Hepatocyte (in vitro differentiated cells): ENCODE data around the gene LGR4. TPM values are rescaled to one million over a fixed set of nuclear protein-coding genes. Genes with fewer than 3 reads are reported as not detected.

Source experiments
- DNase-seq: peaks from one replicate; pipeline ENCODE4 v3.0.0-alpha.2; 2016; ENCODE audit warnings: low spot score
- H2AFZ ChIP-seq: fragments of 200-600 bp; sonication (generic); 2 replicates; pipeline ENCODE4 v1.6.0; 2016; ENCODE audit warnings: antibody characterized with exemption, mild to moderate bottlenecking
- H3K27ac ChIP-seq: fragments of 200-600 bp; sonication (generic); 2 replicates; pipeline ENCODE4 v1.5.1; 2016; ENCODE audit warnings: mild to moderate bottlenecking
- H3K27me3 ChIP-seq: fragments of 200-600 bp; sonication (generic); 2 replicates; pipeline ENCODE4 v1.6.1; 2016
- H3K36me3 ChIP-seq: fragments of 200-600 bp; sonication (generic); replicated peaks from 2 replicates; pipeline ENCODE4 v1.5.1; 2016; ENCODE audit warnings: low read depth; ENCODE audit not compliant: insufficient read depth
- H3K4me1 ChIP-seq: fragments of 200-600 bp; sonication (generic); 2 replicates; pipeline ENCODE4 v1.5.1; 2016; ENCODE audit warnings: mild to moderate bottlenecking, moderate library complexity; ENCODE audit not compliant: insufficient read depth
- H3K4me2 ChIP-seq: fragments of 200-600 bp; sonication (generic); 2 replicates; pipeline ENCODE4 v1.6.0; 2016
- H3K4me3 ChIP-seq: fragments of 200-600 bp; sonication (generic); 2 replicates; pipeline ENCODE4 v1.5.1; 2016; ENCODE audit warnings: mild to moderate bottlenecking
- H3K79me2 ChIP-seq: fragments of 200-600 bp; sonication (generic); 2 replicates; pipeline ENCODE4 v1.6.0; 2017; ENCODE audit warnings: mild to moderate bottlenecking
- H3K9me2 ChIP-seq: fragments of 200-600 bp; sonication (generic); replicated peaks from 2 replicates; pipeline ENCODE4 v1.6.0; 2017; ENCODE audit warnings: mild to moderate bottlenecking; ENCODE audit not compliant: insufficient read depth
- H3K9me3 ChIP-seq: fragments of 200-600 bp; sonication (generic); 2 replicates; pipeline ENCODE4 v1.5.1; 2016; ENCODE audit warnings: low read depth, mild to moderate bottlenecking
- H4K20me1 ChIP-seq: fragments of 200-600 bp; sonication (generic); 2 replicates; pipeline ENCODE4 v1.6.0; 2016; ENCODE audit warnings: mild to moderate bottlenecking; ENCODE audit not compliant: insufficient read depth, poor library complexity, severe bottlenecking
- CTCF ChIP-seq: fragments of 200-600 bp; sonication (generic); IDR thresholded peaks from 2 replicates; pipeline ENCODE4 v1.5.1; 2016; ENCODE audit warnings: antibody characterized with exemption, mild to moderate bottlenecking; ENCODE audit not compliant: poor library complexity
- EZH2 ChIP-seq: fragments of 200-600 bp; sonication (generic); IDR thresholded peaks from 2 replicates; pipeline ENCODE4 v1.6.1; 2016; ENCODE audit warnings: antibody characterized with exemption, mild to moderate bottlenecking, borderline replicate concordance
- EZH2phosphoT487 ChIP-seq: fragments of 200-600 bp; sonication (generic); IDR thresholded peaks from one replicate; pipeline ENCODE4 v1.6.1; 2018; ENCODE audit warnings: antibody characterized with exemption, mild to moderate bottlenecking, low read depth, moderate library complexity; ENCODE audit not compliant: unreplicated experiment, severe bottlenecking
- WGBS: methylation state at CpG from one replicate; pipeline ENCODE4 v1.1.6; 2016; ENCODE audit warnings: low lambda C conversion rate; ENCODE audit errors: missing lambda C conversion rate; 5-methylcytosine and 5-hydroxymethylcytosine counted together
- polyA plus RNA-seq: library from polyadenylated mRNA; unstranded; fragments of >200 nt; fragmentation: Nextera tagmentation; extraction: Ambion mirVana; gene quantifications from 2 replicates; pipeline ENCODE4 v1.2.1, GENCODE V29; 2016
- total RNA-seq: library from RNA; depleted of rRNA; stranded (reverse); fragments of >200 nt; gene quantifications from 2 replicates; pipeline ENCODE4 v1.2.3, GENCODE V29; 2014

LGR4 gene
- total and polyA plus RNA-seq, 2 experiments from 2014 or later: 27.2 to 115 TPM

DNA sequence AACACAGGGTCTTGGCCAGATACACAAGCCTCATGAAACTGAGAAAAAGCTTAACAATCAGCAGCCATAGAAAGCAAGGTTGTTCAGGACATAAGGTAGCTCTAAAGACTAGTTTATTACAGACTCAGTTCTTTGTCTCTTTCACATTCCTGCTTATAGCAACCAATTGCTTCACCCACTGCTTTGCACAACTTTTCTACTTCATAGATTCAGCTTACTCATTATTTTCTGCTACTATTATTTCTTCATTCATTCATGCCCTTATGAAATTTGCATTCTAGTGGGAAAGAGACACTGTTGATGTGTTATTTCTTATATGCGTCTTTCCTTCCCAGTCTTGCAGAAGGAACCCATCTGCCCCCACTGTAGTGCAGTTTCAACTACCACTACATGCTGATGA, 114.3 kb downstream of the LGR4 start:
- Histone ChIP-seq H3K4me3 (no peak overlapping the region), H4K20me1 (no peaks in the 10 kb centered on the region), H3K79me2 (peaks cover 23% of the 10 kb centered on the region), H3K9me3 (no peaks in the 10 kb centered on the region), H3K4me1 (peaks cover 12% of the 10 kb centered on the region), H2AFZ (no peak overlapping the region), H3K36me3 (no peaks in the 10 kb centered on the region), H3K9me2 (no peaks in the 10 kb centered on the region), H3K27me3 (no peaks in the 10 kb centered on the region), H3K4me2 (no peak overlapping the region), H3K27ac (no peak overlapping the region)
- no peak for DNase-seq
- TF ChIP-seq EZH2: no peak
- no peak for TF ChIP-seq EZH2phosphoT487
- WGBS: 97% methylated on average over 1 of the region's 1 CpG

GRCh38 chr11:27357250-27357649, 115.3 kb downstream of the LGR4 start:
- H3K4me1 ChIP-seq: peaks cover 12% of the 10 kb centered on the region
- no peak overlapping the region for H3K4me2 ChIP-seq
- DNase-seq: no peak
- no peaks in the 10 kb centered on the region for H3K36me3 ChIP-seq
- TF ChIP-seq EZH2phosphoT487: no peak
- no peak for TF ChIP-seq CTCF
- TF ChIP-seq EZH2: no peak
- no peak overlapping the region for H3K4me3 ChIP-seq
- H3K9me2 ChIP-seq: no peaks in the 10 kb centered on the region
- H2AFZ ChIP-seq: no peak overlapping the region
- 95% methylated on average over 4 of the region's 4 CpGs for WGBS
- H3K27me3 ChIP-seq: no peaks in the 10 kb centered on the region
- H4K20me1 ChIP-seq: no peaks in the 10 kb centered on the region
- H3K9me3 ChIP-seq: no peaks in the 10 kb centered on the region
- peaks cover 29% of the 10 kb centered on the region for H3K79me2 ChIP-seq
- H3K27ac ChIP-seq: no peak overlapping the region

DNA sequence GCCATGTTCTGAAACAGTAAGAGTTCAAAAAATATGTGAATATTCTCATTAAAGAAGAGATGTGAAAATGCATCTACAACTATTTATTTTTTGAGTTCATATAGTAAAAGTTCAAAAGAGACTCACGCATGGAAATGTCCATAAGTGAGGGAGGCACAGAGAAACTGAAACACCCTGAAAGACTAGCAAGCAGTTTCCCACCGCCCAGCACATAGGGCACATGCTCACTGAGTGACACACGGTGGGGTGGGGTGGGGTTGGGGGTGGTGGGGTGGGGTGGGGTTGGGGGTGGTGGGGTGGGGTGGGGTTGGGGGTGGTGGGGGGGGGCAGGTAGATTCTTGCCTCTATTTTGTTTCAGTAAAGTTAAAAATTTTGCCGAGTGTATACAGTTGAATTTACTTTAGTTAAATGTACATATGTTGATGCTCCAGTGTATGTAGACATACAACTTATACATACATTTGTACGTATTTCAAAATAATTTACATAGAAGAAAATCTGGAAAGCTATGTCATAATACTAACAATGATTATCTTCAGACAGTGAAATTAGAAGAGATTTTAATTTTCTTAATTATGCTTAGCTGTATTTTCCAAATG, 115.9 kb downstream of the LGR4 start:
- H3K4me1 ChIP-seq: peaks cover 12% of the 10 kb centered on the region
- H3K4me2 ChIP-seq: no peak overlapping the region
- H4K20me1 ChIP-seq: no peaks in the 10 kb centered on the region
- no peak overlapping the region for H2AFZ ChIP-seq
- H3K9me3 ChIP-seq: no peaks in the 10 kb centered on the region
- 87% methylated on average over 5 of the region's 5 CpGs for WGBS
- TF ChIP-seq CTCF (no peak), EZH2phosphoT487 (no peak), EZH2 (no peak)
- no peaks in the 10 kb centered on the region for H3K27me3 ChIP-seq
- H3K79me2 ChIP-seq: peaks cover 28% of the 10 kb centered on the region
- H3K4me3 ChIP-seq: no peak overlapping the region
- no peaks in the 10 kb centered on the region for H3K36me3 ChIP-seq
- no peak overlapping the region for H3K27ac ChIP-seq
- no peaks in the 10 kb centered on the region for H3K9me2 ChIP-seq
- DNase-seq: no peak

GRCh38 chr11:27355575-27356104, 117.0 kb downstream of the LGR4 start:
- no peaks in the 10 kb centered on the region for H3K9me2 ChIP-seq
- no peaks in the 10 kb centered on the region for H4K20me1 ChIP-seq
- no peak overlapping the region for H2AFZ ChIP-seq
- no peaks in the 10 kb centered on the region for H3K9me3 ChIP-seq
- TF ChIP-seq EZH2 (no peak), CTCF (no peak), EZH2phosphoT487 (no peak)
- H3K79me2 ChIP-seq: peaks cover 17% of the 10 kb centered on the region
- H3K4me1 ChIP-seq: peaks cover 7% of the 10 kb centered on the region
- DNase-seq: no peak
- no peaks in the 10 kb centered on the region for H3K36me3 ChIP-seq
- H3K4me3 ChIP-seq: no peak overlapping the region
- H3K4me2 ChIP-seq: no peak overlapping the region
- no peak overlapping the region for H3K27ac ChIP-seq
- H3K27me3 ChIP-seq: no peaks in the 10 kb centered on the region
- WGBS: 94% methylated on average over 3 of the region's 3 CpGs
